ENCODE data around the gene EPHA6. TPM values are rescaled to one million over a fixed set of nuclear protein-coding genes. Genes with fewer than 3 reads are reported as not detected.
"Not testable (repeated sequence)": the region's sequence is repeated elsewhere in the genome, so short reads cannot be mapped to it uniquely, and the experiment has no call there.

Gene EPHA6
- total RNA-seq, 4 donors from 2014 or later, result 0.60 to 3.8 (median 3.0) TPM

GRCh38 chr3:97579365-97579764, 765.0 kb downstream of the EPHA6 start:
- no peaks in the 10 kb centered on the region for H3K9me3 ChIP-seq
- H3K27ac ChIP-seq, result no peak overlapping the region
- in situ Hi-C loops (cut with MboI; ENCODE audit: low pct_ligation_motif_present in 1 of 4, low pct_unique_long_range_greater_than_20kb in 1 of 4, low sequenced_read_pairs in 3 of 4) (no loop called here), intact Hi-C loops (cut with DNase I; ENCODE audit: low total_unique reads) (no loop called here)
- H3K4me1 ChIP-seq, result peaks cover 0 to 4% (median 0%) of the 10 kb centered on the region in 4 donors
- no peaks in the 10 kb centered on the region for H3K36me3 ChIP-seq
- 55 to 67% methylated on average over 3 of the region's 3 CpGs for WGBS, 2 donors (ENCODE audit: low coverage in 1 of 2)
- no peak for DNase-seq
- H3K27me3 ChIP-seq, result no peaks in the 10 kb centered on the region
- no peak overlapping the region for H3K4me3 ChIP-seq
- TF ChIP-seq CTCF (IDR thresholded peaks at IDR 0.05) (no peak), EP300 (IDR thresholded peaks at IDR 0.05; ENCODE audit: low read depth) (no peak), POLR2AphosphoS5 (IDR thresholded peaks at IDR 0.05) (no peak), POLR2A (IDR thresholded peaks at IDR 0.05) (no peak)

- H3K36me3 ChIP-seq, result no peaks in the 10 kb centered on the region
- WGBS, 2 donors (ENCODE audit: low coverage in 1 of 2), result 61 to 64% methylated on average over 2 of the region's 2 CpGs
- in situ Hi-C loops (cut with MboI; ENCODE audit: low pct_ligation_motif_present in 1 of 4, low pct_unique_long_range_greater_than_20kb in 1 of 4, low sequenced_read_pairs in 3 of 4) (no loop called here), intact Hi-C loops (cut with DNase I; ENCODE audit: low total_unique reads) (no loop called here)
- no peaks in the 10 kb centered on the region for H3K9me3 ChIP-seq
- DNase-seq, result no peak
- H3K27ac ChIP-seq, result no peak overlapping the region
- H3K4me3 ChIP-seq, result no peak overlapping the region
- no peaks in the 10 kb centered on the region for H3K27me3 ChIP-seq
- TF ChIP-seq POLR2AphosphoS5 (IDR thresholded peaks at IDR 0.05) (no peak), POLR2A (IDR thresholded peaks at IDR 0.05) (no peak), EP300 (IDR thresholded peaks at IDR 0.05; ENCODE audit: low read depth) (no peak), CTCF (IDR thresholded peaks at IDR 0.05) (no peak)
- H3K4me1 ChIP-seq, result no peaks in the 10 kb centered on the region
Observed at GRCh38 chr3:97610626-97611025, 796.2 kb downstream of the EPHA6 start.

GRCh38 chr3:97612632-97613031, 798.2 kb downstream of the EPHA6 start:
- Histone ChIP-seq H3K4me3 (no peak overlapping the region), H3K4me1 (no peaks in the 10 kb centered on the region), H3K27me3 (no peaks in the 10 kb centered on the region), H3K9me3 (no peaks in the 10 kb centered on the region), H3K36me3 (no peaks in the 10 kb centered on the region), H3K27ac (no peak overlapping the region)
- intact Hi-C loops (cut with DNase I; ENCODE audit: low total_unique reads), result no loop called here
- in situ Hi-C loops (cut with MboI; ENCODE audit: low pct_ligation_motif_present in 1 of 4, low pct_unique_long_range_greater_than_20kb in 1 of 4, low sequenced_read_pairs in 3 of 4), result no loop called here
- no peak for TF ChIP-seq CTCF (IDR thresholded peaks at IDR 0.05)
- 47 to 64% methylated on average over 1 of the region's 1 CpG for WGBS, 2 donors (ENCODE audit: low coverage in 1 of 2)
- no peak for DNase-seq

GRCh38 chr3:97613139-97613538, 798.7 kb downstream of the EPHA6 start:
- Histone ChIP-seq H3K4me3 (no peak overlapping the region), H3K36me3 (no peaks in the 10 kb centered on the region), H3K27me3 (no peaks in the 10 kb centered on the region), H3K4me1 (no peaks in the 10 kb centered on the region), H3K9me3 (peaks cover 0 to 3% of the 10 kb centered on the region in 2 donors), H3K27ac (no peak overlapping the region)
- 50 to 81% methylated on average over 1 to 2 of the region's 2 CpGs for WGBS, 2 donors (ENCODE audit: low coverage in 1 of 2)
- DNase-seq, result no peak
- intact Hi-C loops (cut with DNase I; ENCODE audit: low total_unique reads) (no loop called here), in situ Hi-C loops (cut with MboI; ENCODE audit: low pct_ligation_motif_present in 1 of 4, low pct_unique_long_range_greater_than_20kb in 1 of 4, low sequenced_read_pairs in 3 of 4) (no loop called here)
- TF ChIP-seq POLR2AphosphoS5 (IDR thresholded peaks at IDR 0.05) (no peak), POLR2A (IDR thresholded peaks at IDR 0.05) (no peak), CTCF (IDR thresholded peaks at IDR 0.05) (no peak)

GRCh38 chr3:97620514-97620913, 806.1 kb downstream of the EPHA6 start:
- H3K4me3 ChIP-seq; H3K27ac ChIP-seq; H3K27me3 ChIP-seq; H3K36me3 ChIP-seq; H3K4me1 ChIP-seq; DNase-seq; intact Hi-C loops (cut with DNase I; ENCODE audit: low total_unique reads); H3K9me3 ChIP-seq; in situ Hi-C loops (cut with MboI; ENCODE audit: low pct_ligation_motif_present in 1 of 4, low pct_unique_long_range_greater_than_20kb in 1 of 4, low sequenced_read_pairs in 3 of 4): not testable (repeated sequence)
- WGBS, 2 donors (ENCODE audit: low coverage in 1 of 2), result 62 to 78% methylated on average over 1 of the region's 1 CpG

Measured in transverse colon (tissue), 4 donors.